ENCODE results near the gene LHPP.

LHPP gene

GRCh38 chr10:124595143-124595883 is 133.7 kb downstream of the LHPP start:
- no peak for DNase-seq (ENCODE audit: low spot score)

GRCh38 chr10:124596116-124596785 is 134.6 kb downstream of the LHPP start:
- DNase-seq (ENCODE audit: low spot score), result no peak

- no peak for DNase-seq (ENCODE audit: low spot score)
These were observed 135.6 kb downstream of the LHPP start for GRCh38 chr10:124596962-124597845.

GRCh38 chr10:124597846-124598165 is 136.2 kb downstream of the LHPP start:
- no peak for DNase-seq (ENCODE audit: low spot score)

GRCh38 chr10:124598196-124598595 is 136.6 kb downstream of the LHPP start:
- DNase-seq (ENCODE audit: low spot score), result no peak

- no peak for DNase-seq (ENCODE audit: low spot score)
These were observed 137.4 kb downstream of the LHPP start for GRCh38 chr10:124598773-124599587.

GRCh38 chr10:124599588-124600050 is 138.0 kb downstream of the LHPP start:
- DNase-seq (ENCODE audit: low spot score), result no peak

GRCh38 chr10:124600051-124600880 is 138.6 kb downstream of the LHPP start:
- DNase-seq (ENCODE audit: low spot score), result no peak

- DNase-seq (ENCODE audit: low spot score), result no peak
These were observed 139.4 kb downstream of the LHPP start for GRCh38 chr10:124601016-124601415.

GRCh38 chr10:124601431-124602120 is 140.0 kb downstream of the LHPP start:
- no peak for DNase-seq (ENCODE audit: low spot score)

GRCh38 chr10:124602121-124602561 is 140.5 kb downstream of the LHPP start:
- no peak for DNase-seq (ENCODE audit: low spot score)

- no peak for DNase-seq (ENCODE audit: low spot score)
These were observed 141.2 kb downstream of the LHPP start for GRCh38 chr10:124602646-124603365.

GRCh38 chr10:124603376-124604213 is 142.0 kb downstream of the LHPP start:
- no peak for DNase-seq (ENCODE audit: low spot score)

- no peak for DNase-seq (ENCODE audit: low spot score)
These were observed 142.8 kb downstream of the LHPP start for GRCh38 chr10:124604214-124605000.

- DNase-seq (ENCODE audit: low spot score), result no peak
These were observed 143.4 kb downstream of the LHPP start for GRCh38 chr10:124605001-124605370.

- no peak for DNase-seq (ENCODE audit: low spot score)
These were observed 143.8 kb downstream of the LHPP start for GRCh38 chr10:124605481-124605855.

- no peak for DNase-seq (ENCODE audit: low spot score)
These were observed 144.5 kb downstream of the LHPP start for GRCh38 chr10:124605856-124606812.
